Inferior parietal cortex (tissue), 1 donor: ENCODE results near the gene RIPPLY1.
"Not testable (repeated sequence)": the region's sequence is repeated elsewhere in the genome, so short reads cannot be mapped to it uniquely, and the experiment has no call there.

ENCODE experiments used
- DNase-seq: peaks from one replicate; pipeline ENCODE4 v3.0.0-alpha.2; 2016; ENCODE audit errors: extremely low spot score

Gene RIPPLY1

GRCh38 chrX:106912864-106913263 lies 9.7 kb upstream of the RIPPLY1 start:
- DNase-seq: no peak

GRCh38 chrX:106906361-106906760 lies 3.2 kb upstream of the RIPPLY1 start:
- no peak for DNase-seq

DNA sequence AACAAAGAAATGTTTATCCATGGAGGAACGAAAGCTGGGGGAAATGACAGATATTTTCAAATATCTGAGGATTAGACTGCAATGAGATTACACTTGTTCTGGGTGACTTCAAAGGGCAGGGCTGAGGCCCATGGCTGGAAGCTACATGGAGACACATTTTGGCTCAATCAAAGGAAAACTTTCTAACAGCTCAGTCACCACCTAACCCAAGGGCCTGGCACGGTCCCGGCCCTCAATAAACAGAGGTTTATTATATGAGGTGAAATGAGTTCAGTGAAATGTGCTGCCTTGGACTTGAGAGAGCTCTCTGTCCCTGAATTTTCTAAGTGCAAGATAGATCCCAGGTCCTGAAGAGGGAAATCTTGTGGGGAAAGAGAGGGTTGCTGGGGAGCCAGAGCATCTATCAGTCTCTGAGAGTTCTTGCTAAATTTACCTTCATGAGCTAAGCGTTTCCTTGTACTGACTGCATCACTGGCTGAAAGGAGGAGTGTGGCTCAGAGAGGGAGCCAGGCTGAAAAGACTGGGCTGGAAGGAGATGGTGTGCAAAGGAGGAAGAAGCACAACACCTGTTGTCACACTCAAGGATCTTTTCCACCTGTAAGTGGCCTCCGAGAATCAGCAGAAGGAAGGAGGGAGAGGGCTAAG lies 2.0 kb upstream of the RIPPLY1 start:
- DNase-seq: no peak

- no peak for DNase-seq
Observed at GRCh38 chrX:106903856-106904528, 851 bp upstream of the RIPPLY1 start.

DNA sequence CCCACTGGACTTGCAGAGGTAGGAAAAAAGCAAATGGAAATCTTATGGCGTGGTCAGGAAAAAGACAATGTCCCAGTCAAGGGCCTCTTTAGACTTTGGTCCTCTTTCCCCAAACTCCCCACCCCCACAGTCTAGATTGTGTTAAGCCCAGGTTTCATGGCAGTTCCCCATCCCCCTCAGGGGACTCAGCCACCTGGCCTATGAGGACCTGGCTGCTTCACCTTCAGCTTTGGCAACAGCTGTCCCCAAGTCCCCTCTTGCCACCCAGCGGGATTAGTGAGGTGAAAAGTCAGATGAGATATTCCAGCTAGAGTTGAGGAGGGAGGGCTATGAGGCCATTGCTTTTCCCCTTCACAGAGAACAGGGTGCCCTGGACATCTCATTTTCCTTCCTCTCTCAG lies 457 bp downstream of the RIPPLY1 start:
- no peak for DNase-seq

- DNase-seq: no peak
Observed at GRCh38 chrX:106901781-106902219, 1.3 kb downstream of the RIPPLY1 start.

DNA sequence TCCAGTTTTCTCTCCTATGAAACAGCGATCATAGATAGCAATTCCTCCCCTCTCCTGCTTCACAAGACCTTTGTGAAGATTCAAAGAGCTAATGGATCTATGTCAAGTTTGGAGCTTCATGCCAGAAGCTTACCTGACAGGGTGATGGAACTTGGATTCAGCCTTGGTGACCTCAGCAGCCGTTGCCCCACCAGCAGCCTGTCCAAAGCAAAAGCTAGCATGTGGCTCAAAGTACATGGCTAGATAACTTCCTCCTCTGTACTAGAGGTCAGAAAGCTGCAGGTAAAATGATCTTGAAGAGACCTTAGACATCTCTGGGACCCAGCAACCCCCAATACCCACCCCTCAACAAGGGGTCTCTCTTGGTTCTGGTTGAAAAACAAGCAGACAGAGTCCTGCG lies 1.8 kb downstream of the RIPPLY1 start:
- DNase-seq: no peak

DNA sequence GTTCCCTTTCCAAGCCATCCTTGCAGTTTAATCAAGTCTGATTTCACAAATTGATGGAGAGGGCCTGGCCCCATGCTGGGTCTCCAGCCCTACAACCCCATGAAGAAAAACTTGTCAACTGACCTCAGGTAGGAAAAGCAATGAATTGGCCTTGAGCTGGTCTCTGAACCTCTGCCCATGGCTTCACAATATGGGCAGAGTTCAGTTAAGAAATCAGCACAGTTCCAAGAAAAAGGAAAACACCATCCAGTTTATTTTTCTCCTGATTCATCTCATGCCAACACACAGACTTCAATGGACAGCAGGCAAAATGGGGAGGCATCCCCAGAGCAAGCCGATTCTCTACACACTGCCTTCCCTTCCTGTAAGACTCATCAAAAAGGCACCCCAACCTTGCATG lies 3.3 kb downstream of the RIPPLY1 start:
- DNase-seq: no peak

GRCh38 chrX:106899276-106899675 lies 3.9 kb downstream of the RIPPLY1 start:
- no peak for DNase-seq

- DNase-seq: peak; percentile 16
Observed at GRCh38 chrX:106898462-106898861, 4.7 kb downstream of the RIPPLY1 start.

GRCh38 chrX:106897259-106897658 lies 5.9 kb downstream of the RIPPLY1 start:
- DNase-seq: no peak

DNA sequence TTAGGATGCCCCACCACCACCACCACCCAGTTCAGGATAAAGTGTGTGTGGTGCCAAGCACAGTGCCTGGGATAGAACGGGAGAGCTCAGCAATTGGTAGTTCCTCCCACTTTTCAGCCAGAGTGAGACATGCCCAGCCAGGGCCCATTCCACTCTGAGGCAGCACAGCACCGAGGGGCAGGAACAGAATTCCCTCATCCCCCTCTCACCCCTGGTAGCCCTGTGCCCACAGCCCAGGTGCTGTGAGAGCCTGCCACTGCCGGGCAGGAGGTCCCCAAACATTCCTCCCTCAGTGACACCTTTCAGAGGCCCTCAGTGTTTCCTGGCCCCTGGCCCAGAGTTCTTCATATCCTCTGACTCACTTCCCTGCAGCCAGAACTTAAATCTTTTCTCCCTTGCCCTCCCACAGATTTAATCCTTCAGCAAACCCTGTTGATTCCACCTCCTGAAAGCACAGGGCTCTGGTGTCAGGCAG lies 8.1 kb downstream of the RIPPLY1 start:
- DNase-seq: no peak

GRCh38 chrX:106894392-106894909 lies 8.7 kb downstream of the RIPPLY1 start:
- DNase-seq: peak; percentile 66

- DNase-seq: no peak
Observed at GRCh38 chrX:106891762-106892460, 11.2 kb downstream of the RIPPLY1 start.

DNA sequence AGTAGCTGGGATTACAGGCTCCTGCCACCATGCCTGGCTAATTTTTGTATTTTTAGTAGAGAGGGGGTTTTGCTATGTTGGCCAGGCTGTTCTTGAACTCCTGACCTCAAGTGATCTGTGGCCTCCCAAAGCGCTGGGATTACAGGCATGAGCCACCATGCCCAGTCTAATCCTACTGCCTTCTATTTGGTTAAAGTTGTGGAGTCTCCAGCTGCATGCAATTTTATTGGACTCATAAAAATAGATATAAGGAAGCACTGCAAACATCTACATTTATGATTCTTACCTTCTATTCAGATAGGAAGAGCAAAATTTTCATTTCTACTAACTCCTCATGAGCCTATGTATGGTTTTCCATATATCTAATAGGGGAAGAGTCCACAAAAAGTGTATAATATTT lies 13.7 kb downstream of the RIPPLY1 start:
- DNase-seq: no peak

GRCh38 chrX:106875151-106875550 lies 28.0 kb downstream of the RIPPLY1 start:
- no peak for DNase-seq

- DNase-seq: peak; percentile 20
Observed at GRCh38 chrX:106874075-106874474, 29.1 kb downstream of the RIPPLY1 start.

- DNase-seq: not testable (repeated sequence)
Observed at GRCh38 chrX:106872796-106873195, 30.3 kb downstream of the RIPPLY1 start.

DNA sequence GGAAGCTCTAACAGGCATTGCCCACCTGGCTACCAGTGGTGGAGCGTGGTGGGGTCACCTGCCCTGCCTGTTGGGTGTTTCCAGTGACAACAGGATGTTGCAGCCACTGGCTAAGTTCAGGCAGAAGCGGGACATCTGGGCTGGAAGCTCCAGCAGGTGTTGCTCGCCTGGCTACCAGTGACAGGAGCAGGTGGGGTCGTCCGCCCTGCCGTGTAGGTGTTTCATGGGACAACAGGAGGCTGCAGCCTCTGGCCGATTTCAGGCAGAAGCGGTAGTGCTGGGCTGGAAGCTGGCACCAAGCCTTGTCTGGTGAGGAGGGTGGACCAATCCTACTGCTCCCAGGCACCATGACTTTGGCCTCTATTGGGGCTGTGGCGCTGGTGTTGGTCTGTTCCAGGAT lies 39.4 kb downstream of the RIPPLY1 start:
- DNase-seq: no peak

- DNase-seq: no peak
Observed at GRCh38 chrX:106862972-106863688, 40.0 kb downstream of the RIPPLY1 start.
